GM13976 (cell line): ENCODE results near the gene EFNB2.
A peak's percentile ranks its signal among the peaks of the same experiment; 100 is the strongest.

ENCODE experiments used
- DNase-seq: peaks from one replicate; pipeline ENCODE4 v3.0.0; 2012; ENCODE audit warnings: low spot score
- in situ Hi-C: fragments of 300-500 bp; cut with MboI; formaldehyde crosslinking; loops from one replicate; pipeline ENCODE4 v1.12.0; 2022; ENCODE audit warnings: low sequenced_read_pairs, mixed read lengths, inconsistent platforms; ENCODE audit not compliant: unreplicated experiment
- TF ChIP-seq, protein P1 (sequence below): IDR thresholded peaks from 2 replicates; pipeline ENCODE4 v1.5.1; 2012; ENCODE audit warnings: borderline replicate concordance, mild to moderate bottlenecking; ENCODE audit not compliant: insufficient read depth; ENCODE audit errors: extremely low read depth, missing control alignments, control extremely low read depth

The EFNB2 gene, protein sequence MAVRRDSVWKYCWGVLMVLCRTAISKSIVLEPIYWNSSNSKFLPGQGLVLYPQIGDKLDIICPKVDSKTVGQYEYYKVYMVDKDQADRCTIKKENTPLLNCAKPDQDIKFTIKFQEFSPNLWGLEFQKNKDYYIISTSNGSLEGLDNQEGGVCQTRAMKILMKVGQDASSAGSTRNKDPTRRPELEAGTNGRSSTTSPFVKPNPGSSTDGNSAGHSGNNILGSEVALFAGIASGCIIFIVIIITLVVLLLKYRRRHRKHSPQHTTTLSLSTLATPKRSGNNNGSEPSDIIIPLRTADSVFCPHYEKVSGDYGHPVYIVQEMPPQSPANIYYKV

DNA sequence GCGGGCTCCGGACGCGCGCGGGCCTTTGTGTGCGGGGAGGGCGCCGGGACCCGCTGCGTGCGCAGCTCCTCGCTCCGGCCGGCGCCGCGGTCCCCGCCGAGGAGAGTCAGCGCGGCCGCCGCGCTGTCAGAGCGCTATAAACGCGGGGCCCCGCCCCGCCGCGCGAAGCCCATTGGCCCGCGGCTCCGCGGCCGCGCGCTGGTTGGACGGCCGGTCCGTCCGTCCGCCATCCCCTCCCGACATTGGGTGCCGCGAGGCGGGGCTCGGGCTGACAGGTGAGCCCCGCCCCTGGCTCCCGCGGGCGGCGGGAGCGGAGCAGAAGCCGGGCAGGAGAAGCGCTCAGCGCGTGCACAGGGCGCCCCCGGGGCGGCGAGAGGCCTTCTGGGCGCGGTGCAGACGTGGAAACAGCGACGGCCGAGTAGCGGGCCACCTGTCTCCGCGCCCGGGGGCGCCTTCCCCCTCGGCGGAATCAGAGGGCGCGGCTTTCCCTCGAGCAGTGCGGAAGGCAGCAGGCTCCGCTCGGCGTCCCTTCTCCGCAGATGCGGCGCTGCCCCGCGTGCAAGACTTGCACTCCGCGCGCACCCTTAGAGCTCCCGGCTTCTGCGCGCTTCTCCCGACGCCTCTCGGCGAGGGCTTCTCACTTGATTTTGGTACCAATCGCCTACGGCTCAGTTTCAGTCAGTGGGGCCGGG is at the start of gene EFNB2:
Gene EFNB2 (minus strand): TSS at position 111 of the 692 bp plus-strand sequence. CDS start 698 bp downstream, outside the sequence.
- TF ChIP-seq, protein P1, sequence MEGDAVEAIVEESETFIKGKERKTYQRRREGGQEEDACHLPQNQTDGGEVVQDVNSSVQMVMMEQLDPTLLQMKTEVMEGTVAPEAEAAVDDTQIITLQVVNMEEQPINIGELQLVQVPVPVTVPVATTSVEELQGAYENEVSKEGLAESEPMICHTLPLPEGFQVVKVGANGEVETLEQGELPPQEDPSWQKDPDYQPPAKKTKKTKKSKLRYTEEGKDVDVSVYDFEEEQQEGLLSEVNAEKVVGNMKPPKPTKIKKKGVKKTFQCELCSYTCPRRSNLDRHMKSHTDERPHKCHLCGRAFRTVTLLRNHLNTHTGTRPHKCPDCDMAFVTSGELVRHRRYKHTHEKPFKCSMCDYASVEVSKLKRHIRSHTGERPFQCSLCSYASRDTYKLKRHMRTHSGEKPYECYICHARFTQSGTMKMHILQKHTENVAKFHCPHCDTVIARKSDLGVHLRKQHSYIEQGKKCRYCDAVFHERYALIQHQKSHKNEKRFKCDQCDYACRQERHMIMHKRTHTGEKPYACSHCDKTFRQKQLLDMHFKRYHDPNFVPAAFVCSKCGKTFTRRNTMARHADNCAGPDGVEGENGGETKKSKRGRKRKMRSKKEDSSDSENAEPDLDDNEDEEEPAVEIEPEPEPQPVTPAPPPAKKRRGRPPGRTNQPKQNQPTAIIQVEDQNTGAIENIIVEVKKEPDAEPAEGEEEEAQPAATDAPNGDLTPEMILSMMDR = no peak
- peak; percentile 98 for DNase-seq
- in situ Hi-C loops = loop anchor here (25.0 kb wide), 1 partner anchor 448 kb away; no protein-coding TSS in a partner anchor

DNA sequence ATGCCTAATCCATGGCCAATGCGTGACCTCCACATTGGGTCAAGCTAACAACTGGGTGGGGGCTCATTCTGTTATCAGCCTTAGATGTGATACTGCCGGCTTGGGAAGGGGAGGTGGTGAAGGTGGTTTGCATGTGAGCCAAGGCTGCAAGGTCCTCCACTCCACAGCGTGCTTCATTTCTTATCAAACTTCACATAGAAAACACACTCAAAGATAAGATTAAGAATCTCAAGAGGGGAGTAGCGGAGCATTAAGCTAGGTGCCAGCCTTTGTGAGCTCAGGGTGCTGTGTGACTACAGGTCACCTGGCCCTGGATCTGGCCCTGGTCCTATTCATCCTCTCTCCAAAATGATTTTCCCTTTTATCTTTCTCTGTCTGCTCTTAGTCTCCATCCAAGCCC is 45.8 kb upstream of the EFNB2 start:
- no peak for DNase-seq
- TF ChIP-seq, protein P1 = no peak
- in situ Hi-C loops = no loop called here

DNA sequence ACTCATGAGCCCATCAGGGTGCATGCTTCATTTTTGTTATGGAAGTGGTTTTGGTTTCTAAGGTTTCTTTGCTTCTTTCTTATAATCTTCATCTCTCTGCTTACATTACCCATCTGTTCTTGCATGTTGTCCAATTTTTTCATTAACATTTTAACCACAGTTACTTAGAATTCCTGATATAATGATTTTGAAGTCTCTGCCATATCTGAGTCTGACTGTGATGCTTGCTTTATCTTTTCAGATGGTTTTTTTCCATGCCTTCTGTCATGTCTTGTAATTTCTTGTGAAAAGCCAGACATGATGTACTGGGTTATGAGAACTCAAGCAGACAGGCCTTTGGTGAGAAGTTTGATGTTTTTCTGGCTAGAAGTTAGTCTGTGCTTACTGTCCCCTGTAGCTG is 40.4 kb upstream of the EFNB2 start:
- DNase-seq = no peak
- in situ Hi-C loops = no loop called here
- TF ChIP-seq, protein P1 = no peak

DNA sequence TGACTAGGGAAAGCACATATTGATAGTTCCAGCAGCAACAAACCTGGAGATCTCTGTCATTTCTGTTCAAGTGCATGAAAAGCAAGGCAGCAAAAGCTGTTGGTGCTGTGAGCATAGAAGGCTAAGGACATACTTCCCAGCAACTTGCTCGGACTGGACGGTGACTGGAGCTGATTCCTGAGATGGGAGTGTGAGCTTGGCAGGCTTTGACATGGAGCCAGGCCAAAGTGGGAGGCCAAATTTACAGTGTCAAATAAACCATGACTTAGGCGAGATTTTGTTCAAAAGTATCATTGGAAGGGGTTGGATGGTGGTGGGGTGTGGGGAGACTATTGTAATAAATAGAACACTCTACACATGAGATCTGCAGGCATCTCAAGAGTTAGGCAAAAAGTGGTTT is 38.4 kb upstream of the EFNB2 start:
- DNase-seq = no peak
- TF ChIP-seq, protein P1 = no peak
- in situ Hi-C loops = no loop called here

DNA sequence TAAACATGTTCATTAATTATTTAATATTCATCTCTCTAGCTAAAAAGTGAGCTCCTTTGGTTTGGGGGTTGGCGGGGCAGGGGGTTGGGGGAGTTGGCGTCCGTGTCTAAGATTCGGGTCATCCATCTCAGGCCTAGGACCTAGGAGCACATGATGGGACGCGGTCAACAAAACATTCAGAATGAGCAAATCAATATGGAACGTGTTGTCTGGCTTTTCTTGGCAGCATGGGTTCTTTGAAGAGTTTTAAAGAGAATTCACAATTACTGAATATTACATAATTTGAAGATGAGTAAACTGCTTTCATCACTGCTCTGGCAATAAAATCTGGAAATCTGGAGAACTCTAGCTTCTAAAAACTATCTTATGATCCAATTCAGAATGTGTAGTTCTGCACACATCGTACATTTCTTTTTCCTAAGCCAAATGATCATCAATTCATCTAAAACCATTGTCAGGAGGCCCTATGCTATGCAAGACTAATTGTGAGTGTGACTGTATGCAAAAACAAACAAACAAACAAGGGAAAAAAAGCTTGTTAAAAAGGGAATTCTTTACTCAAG is 37.9 kb upstream of the EFNB2 start:
- in situ Hi-C loops = no loop called here
- DNase-seq = no peak
- TF ChIP-seq, protein P1 = no peak

DNA sequence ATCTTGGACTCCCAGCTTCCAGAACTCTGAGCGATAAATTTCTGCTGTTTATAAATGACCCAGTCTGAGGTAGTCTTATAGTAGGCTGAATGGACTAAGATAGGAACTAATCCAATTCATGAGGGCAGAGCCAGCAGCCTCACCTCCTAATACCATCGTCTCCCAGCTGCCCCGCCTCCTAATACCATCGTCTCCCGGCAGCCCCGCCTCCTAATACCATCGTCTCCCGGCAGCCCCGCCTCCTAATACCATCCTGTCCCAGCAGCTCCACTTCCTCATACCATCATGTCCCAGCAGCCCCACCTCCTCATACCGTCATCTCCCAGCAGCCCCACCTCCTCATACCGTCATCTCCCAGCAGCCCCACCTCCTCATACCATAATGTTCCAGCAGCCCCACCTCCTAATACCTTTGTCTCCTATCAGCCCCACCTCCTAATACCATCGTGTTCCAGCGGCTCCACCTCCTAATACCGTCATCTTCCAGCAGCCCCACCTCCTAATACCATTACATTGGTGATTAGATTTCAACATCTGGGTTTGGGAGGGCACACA is 34.9 kb upstream of the EFNB2 start:
- TF ChIP-seq, protein P1 = no peak
- DNase-seq = no peak
- in situ Hi-C loops = no loop called here
